PC-3 (cell line): ENCODE results near the gene NUDT19.
"Not testable (repeated sequence)": the region's sequence is repeated elsewhere in the genome, so short reads cannot be mapped to it uniquely, and the experiment has no call there.

ENCODE experiments used
- EZH2 ChIP-seq: fragments of 300-600 bp; sonication (generic); IDR thresholded peaks from one replicate; pipeline ENCODE4 v1.6.1; 2017; ENCODE audit warnings: antibody characterized with exemption, mild to moderate bottlenecking, low read length; ENCODE audit not compliant: unreplicated experiment
- TF ChIP-seq, protein P1 (sequence below): fragments of 300-600 bp; sonication (generic); conservative IDR thresholded peaks from 2 replicates; pipeline ENCODE4 v1.5.1; 2017; ENCODE audit warnings: antibody characterized with exemption, low read depth, mild to moderate bottlenecking, low read length

- not testable (repeated sequence) for TF ChIP-seq EZH2
- TF ChIP-seq, protein P1, sequence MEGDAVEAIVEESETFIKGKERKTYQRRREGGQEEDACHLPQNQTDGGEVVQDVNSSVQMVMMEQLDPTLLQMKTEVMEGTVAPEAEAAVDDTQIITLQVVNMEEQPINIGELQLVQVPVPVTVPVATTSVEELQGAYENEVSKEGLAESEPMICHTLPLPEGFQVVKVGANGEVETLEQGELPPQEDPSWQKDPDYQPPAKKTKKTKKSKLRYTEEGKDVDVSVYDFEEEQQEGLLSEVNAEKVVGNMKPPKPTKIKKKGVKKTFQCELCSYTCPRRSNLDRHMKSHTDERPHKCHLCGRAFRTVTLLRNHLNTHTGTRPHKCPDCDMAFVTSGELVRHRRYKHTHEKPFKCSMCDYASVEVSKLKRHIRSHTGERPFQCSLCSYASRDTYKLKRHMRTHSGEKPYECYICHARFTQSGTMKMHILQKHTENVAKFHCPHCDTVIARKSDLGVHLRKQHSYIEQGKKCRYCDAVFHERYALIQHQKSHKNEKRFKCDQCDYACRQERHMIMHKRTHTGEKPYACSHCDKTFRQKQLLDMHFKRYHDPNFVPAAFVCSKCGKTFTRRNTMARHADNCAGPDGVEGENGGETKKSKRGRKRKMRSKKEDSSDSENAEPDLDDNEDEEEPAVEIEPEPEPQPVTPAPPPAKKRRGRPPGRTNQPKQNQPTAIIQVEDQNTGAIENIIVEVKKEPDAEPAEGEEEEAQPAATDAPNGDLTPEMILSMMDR, result not testable (repeated sequence)
Observed at GRCh38 chr19:32695506-32695905, 3.9 kb downstream of the NUDT19 start.
